ENCODE results near the gene RHOV. TPM values are rescaled to one million over a fixed set of nuclear protein-coding genes. Genes with fewer than 3 reads are reported as not detected.
A peak's percentile ranks its signal among the peaks of the same experiment; 100 is the strongest.

Gene RHOV
- polyA plus RNA-seq, 1 donor (not counting 4 experiments of a cell fraction or from before 2014, with no cell fraction given), result 7.1 TPM

DNA sequence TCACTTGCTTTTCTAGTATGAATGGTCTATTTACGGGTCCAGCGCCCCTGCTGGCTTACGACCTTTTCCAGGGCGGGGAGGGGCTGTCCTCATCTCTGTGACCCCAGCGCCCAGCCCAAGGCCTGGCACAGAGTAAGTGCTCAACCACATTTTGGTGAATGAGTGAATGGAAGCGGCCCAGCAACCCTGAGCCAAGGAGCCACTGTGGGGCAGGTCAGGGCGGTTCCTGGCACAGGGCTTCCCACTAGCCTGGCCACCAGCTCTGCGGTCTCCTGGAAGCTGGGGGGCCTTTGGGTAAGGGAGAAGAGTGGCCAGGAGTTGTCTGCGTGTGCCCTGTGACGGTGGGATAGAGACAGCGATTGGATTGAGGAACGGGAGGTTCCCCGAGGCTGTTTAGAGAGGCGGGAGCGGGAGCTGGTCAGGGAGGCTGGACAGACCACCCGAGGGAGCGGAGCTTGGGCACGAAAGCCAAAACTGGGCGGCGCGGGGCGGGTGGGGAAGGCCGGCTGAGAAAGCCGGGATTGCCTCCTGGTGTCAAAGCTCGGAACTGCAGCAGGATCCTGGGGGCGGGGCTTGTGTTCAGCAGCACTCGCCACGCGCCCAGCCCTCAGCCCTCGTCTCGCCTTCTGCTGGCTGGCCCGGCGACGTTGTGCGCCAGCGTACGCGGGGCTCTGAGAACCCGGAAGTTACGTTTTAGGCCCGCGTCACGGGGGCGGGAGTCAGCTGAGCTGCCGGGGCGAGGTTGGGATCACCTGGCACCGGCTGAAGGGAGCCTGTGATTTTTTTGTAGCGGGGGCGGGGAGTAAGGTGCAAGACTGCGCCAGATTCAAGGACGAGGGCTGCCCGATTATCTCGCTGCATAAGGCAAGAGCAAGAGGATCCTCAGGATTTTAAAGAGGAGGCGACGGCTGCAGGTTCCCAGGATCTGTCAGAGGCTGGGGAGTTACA lies 20.0 kb upstream of the RHOV start, which contains the start of gene VPS18:
Gene VPS18 (plus strand): TSS at position 718 of the 948 bp plus-strand sequence. CDS start 319 bp downstream, outside the sequence.
- peaks cover 15% of the 10 kb centered on the region for H3K4me1 ChIP-seq (ENCODE audit: control insufficient read depth, extremely low read depth, insufficient read depth, low read length)
- peak within 1 kb of the TSS; percentile 97 for H3K4me2 ChIP-seq (ENCODE audit: control insufficient read depth, extremely low read depth, insufficient read depth, low read depth, low read length)
- TF ChIP-seq, protein P1, sequence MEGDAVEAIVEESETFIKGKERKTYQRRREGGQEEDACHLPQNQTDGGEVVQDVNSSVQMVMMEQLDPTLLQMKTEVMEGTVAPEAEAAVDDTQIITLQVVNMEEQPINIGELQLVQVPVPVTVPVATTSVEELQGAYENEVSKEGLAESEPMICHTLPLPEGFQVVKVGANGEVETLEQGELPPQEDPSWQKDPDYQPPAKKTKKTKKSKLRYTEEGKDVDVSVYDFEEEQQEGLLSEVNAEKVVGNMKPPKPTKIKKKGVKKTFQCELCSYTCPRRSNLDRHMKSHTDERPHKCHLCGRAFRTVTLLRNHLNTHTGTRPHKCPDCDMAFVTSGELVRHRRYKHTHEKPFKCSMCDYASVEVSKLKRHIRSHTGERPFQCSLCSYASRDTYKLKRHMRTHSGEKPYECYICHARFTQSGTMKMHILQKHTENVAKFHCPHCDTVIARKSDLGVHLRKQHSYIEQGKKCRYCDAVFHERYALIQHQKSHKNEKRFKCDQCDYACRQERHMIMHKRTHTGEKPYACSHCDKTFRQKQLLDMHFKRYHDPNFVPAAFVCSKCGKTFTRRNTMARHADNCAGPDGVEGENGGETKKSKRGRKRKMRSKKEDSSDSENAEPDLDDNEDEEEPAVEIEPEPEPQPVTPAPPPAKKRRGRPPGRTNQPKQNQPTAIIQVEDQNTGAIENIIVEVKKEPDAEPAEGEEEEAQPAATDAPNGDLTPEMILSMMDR (optimal IDR thresholded peaks at IDR 0.05 in 1 of 3, IDR thresholded peaks at IDR 0.05 in 1 of 3, conservative IDR thresholded peaks at IDR 0.05 in 1 of 3; ENCODE audit: extremely low read depth in 1 of 3, insufficient read depth in 2 of 3, low read length in 3 of 3), result peak; percentile 68 to 98 (median 87)
- no peak for TF ChIP-seq EZH2 (IDR thresholded peaks at IDR 0.05; ENCODE audit: low read length)
- peaks cover 16% of the 10 kb centered on the region for H3K79me2 ChIP-seq (ENCODE audit: control insufficient read depth, insufficient read depth, low read length)
- peak within 1 kb of the TSS; percentile 94 to 96 (median 95) for H3K4me3 ChIP-seq (ENCODE audit: control insufficient read depth in 2 of 3, extremely low read depth in 1 of 3, insufficient read depth in 2 of 3, low read depth in 1 of 3, low read length in 3 of 3)
- no peaks in the 10 kb centered on the region for H4K20me1 ChIP-seq (ENCODE audit: control insufficient read depth, extremely low read depth, insufficient read depth, low read length)
- peak within 1 kb of the TSS; percentile 96 for H3K27ac ChIP-seq (ENCODE audit: control insufficient read depth, insufficient read depth, low read length)
- no peaks in the 10 kb centered on the region for H3K9me3 ChIP-seq (ENCODE audit: control insufficient read depth, low read depth, low read length)
- H3K9me1 ChIP-seq (ENCODE audit: control insufficient read depth, extremely low read depth, insufficient read depth, low read length), result no peaks in the 10 kb centered on the region
- DNase-seq (ENCODE audit: low read depth, low spot score) (no peak), FAIRE-seq (peak; percentile 65)
- H3K36me3 ChIP-seq (ENCODE audit: control insufficient read depth in 2 of 2, extremely low read depth in 1 of 2, insufficient read depth in 2 of 2, low read length in 2 of 2), result peaks cover 2 to 6% of the 10 kb centered on the region in 2 experiments
- peak within 1 kb of the TSS; percentile 92 for H2AFZ ChIP-seq (ENCODE audit: control insufficient read depth, low read length)
- dilution Hi-C loops (cut with MboI; ENCODE audit: extremely low pct_ligation_motif_present, low sequenced_read_pairs), result no loop called here
- no peaks in the 10 kb centered on the region for H3K27me3 ChIP-seq (ENCODE audit: control insufficient read depth, extremely low read depth, insufficient read depth, low read length)
- H3K9ac ChIP-seq (ENCODE audit: control insufficient read depth, extremely low read depth, insufficient read depth, low read length), result peak within 1 kb of the TSS; percentile 98

DNA sequence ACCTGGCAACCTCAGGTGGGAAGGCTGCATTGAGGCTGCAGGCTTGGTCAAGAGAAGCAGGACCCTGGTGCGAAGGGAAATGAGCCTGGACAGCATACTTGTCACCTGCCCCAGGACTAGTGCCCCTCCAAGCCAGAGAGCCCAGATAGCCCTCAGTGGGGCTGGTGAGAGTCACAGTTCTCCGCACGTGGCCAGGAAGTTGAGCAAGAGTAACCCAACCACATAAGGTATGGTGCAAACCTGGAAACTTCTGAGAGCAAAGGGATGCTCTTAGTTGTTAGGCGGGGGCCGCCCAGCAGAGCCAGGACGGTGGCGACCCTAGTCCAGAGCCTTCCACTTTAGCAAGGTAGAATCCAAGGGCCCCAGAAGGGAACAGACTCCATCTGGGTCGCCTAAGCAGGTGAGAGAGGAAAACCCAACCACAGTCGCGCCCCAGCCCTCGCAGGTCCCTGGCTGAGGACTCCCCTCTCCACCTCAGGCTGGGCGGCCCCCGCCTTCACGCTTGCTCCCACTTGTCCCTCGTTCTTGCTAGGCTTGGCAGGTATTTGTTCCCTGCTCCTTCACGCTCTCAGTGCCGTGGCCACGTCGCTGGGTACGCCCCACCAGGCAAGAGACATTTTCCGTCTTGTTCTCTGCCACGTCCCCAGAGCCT lies 19.1 kb upstream of the RHOV start:
- peak overlapping the region; percentile 88 for H3K4me2 ChIP-seq (ENCODE audit: control insufficient read depth, extremely low read depth, insufficient read depth, low read depth, low read length)
- DNase-seq (ENCODE audit: low read depth, low spot score) (no peak), FAIRE-seq (no peak)
- H3K79me2 ChIP-seq (ENCODE audit: control insufficient read depth, insufficient read depth, low read length), result peaks cover 16% of the 10 kb centered on the region
- H3K4me1 ChIP-seq (ENCODE audit: control insufficient read depth, extremely low read depth, insufficient read depth, low read length), result peaks cover 15% of the 10 kb centered on the region
- H3K9ac ChIP-seq (ENCODE audit: control insufficient read depth, extremely low read depth, insufficient read depth, low read length), result peak overlapping the region; percentile 80
- H4K20me1 ChIP-seq (ENCODE audit: control insufficient read depth, extremely low read depth, insufficient read depth, low read length), result no peaks in the 10 kb centered on the region
- no peaks in the 10 kb centered on the region for H3K27me3 ChIP-seq (ENCODE audit: control insufficient read depth, extremely low read depth, insufficient read depth, low read length)
- peak overlapping the region; percentile 92 for H2AFZ ChIP-seq (ENCODE audit: control insufficient read depth, low read length)
- TF ChIP-seq, protein P1 (optimal IDR thresholded peaks at IDR 0.05 in 1 of 3, IDR thresholded peaks at IDR 0.05 in 1 of 3, conservative IDR thresholded peaks at IDR 0.05 in 1 of 3; ENCODE audit: extremely low read depth in 1 of 3, insufficient read depth in 2 of 3, low read length in 3 of 3), result no peak
- TF ChIP-seq EZH2 (IDR thresholded peaks at IDR 0.05; ENCODE audit: low read length), result no peak
- H3K9me1 ChIP-seq (ENCODE audit: control insufficient read depth, extremely low read depth, insufficient read depth, low read length), result no peaks in the 10 kb centered on the region
- H3K36me3 ChIP-seq (ENCODE audit: control insufficient read depth in 2 of 2, extremely low read depth in 1 of 2, insufficient read depth in 2 of 2, low read length in 2 of 2), result peaks cover 0 to 6% of the 10 kb centered on the region in 2 experiments
- dilution Hi-C loops (cut with MboI; ENCODE audit: extremely low pct_ligation_motif_present, low sequenced_read_pairs), result no loop called here
- H3K27ac ChIP-seq (ENCODE audit: control insufficient read depth, insufficient read depth, low read length), result no peak overlapping the region
- no peaks in the 10 kb centered on the region for H3K9me3 ChIP-seq (ENCODE audit: control insufficient read depth, low read depth, low read length)
- no peak overlapping the region for H3K4me3 ChIP-seq (ENCODE audit: control insufficient read depth in 2 of 3, extremely low read depth in 1 of 3, insufficient read depth in 2 of 3, low read depth in 1 of 3, low read length in 3 of 3)

Measured in keratinocyte (primary cell).